ENCODE results near the gene AFTPH.

DNA sequence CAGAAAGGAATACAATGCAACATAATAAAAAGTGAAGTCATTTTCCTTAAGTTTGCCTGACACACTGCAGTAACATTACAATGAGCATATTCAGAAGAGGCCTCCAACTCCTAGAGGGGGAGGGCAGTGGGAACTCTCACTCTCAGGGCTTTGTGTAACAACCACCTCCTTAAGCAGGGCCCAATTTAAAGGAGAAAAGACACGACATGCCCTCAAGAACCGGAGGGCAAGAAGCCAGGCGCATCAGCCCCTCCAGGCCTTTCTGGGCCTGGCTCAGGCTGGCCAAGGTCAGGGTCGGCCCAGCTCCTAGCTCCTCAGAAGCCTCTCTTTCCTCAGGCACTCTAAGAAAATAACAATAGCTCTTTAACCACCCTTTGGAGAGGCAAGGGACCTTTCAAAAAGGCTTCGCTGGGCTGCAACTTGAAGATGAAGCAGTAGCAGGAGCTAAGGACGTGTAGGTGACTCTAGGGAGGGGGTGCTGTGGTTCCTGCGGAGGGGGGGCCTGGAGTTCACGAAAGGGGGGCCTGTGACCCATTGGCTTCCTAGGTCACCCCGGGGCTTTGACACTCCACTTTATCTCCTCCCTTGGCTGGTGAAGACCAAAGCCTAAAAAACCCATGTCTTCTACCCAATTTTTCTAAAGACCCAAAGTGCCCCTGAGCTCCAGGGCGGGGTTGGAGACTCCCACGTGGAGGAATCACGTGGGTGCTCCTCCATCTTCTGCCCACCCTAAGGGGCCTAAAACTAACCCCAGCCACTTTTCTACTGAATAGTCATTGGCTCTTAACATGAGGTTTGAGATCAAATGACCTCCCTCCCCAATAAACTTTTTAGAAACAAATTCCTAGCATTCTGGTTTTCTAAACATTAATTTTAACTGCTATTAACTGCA is 116.3 kb downstream of the AFTPH start:
- TF ChIP-seq, protein P1, sequence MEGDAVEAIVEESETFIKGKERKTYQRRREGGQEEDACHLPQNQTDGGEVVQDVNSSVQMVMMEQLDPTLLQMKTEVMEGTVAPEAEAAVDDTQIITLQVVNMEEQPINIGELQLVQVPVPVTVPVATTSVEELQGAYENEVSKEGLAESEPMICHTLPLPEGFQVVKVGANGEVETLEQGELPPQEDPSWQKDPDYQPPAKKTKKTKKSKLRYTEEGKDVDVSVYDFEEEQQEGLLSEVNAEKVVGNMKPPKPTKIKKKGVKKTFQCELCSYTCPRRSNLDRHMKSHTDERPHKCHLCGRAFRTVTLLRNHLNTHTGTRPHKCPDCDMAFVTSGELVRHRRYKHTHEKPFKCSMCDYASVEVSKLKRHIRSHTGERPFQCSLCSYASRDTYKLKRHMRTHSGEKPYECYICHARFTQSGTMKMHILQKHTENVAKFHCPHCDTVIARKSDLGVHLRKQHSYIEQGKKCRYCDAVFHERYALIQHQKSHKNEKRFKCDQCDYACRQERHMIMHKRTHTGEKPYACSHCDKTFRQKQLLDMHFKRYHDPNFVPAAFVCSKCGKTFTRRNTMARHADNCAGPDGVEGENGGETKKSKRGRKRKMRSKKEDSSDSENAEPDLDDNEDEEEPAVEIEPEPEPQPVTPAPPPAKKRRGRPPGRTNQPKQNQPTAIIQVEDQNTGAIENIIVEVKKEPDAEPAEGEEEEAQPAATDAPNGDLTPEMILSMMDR (IDR thresholded peaks at IDR 0.05) = no peak
- TF ChIP-seq POLR2A (IDR thresholded peaks at IDR 0.05) = no peak
